Cortex of kidney (tissue), 1 donor: ENCODE data around the gene PSENEN.

Source experiments
- DNase-seq: peaks from one replicate; lab custom pipeline; 2025; lab: John Stamatoyannopoulos, UW

The PSENEN gene

DNA sequence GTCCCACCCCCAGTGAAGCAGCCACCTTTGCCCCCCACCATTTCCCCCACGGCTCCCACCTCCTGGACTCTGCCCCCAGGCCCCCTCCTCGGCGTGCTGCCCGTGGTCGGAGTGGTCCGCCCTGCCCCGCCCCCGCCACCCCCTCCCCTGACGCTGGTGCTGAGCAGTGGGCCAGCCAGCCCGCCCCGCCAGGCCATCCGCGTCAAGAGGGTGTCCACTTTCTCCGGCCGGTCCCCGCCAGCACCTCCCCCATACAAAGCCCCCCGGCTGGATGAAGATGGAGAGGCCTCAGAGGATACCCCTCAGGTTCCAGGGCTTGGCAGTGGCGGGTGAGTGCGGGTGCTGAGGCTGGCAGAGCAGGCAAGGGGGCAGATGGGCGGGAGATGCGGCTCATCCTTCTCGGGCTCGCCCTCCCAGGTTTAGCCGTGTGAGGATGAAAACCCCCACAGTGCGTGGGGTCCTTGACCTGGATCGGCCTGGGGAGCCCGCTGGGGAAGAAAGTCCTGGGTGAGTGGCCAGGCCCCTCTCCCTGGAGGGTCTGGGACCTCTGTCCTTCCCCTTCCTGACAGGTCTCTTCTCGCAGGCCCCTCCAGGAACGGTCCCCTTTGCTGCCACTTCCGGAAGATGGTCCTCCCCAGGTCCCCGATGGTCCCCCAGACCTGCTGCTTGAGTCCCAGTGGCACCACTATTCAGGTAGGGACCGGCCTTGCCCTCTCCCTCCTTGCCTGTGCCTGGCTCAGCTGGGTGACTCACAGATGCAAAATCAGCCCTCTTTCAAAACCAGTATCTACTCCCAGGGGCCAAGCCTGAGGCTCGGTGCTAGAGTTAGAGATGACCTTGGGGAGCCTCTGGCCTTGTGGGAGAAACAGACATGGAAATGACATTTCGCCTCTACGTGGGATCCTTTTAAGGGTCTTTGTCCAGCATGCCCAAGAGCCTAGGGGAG, 12.0 kb upstream of the PSENEN start:
- DNase-seq = no peak

DNA sequence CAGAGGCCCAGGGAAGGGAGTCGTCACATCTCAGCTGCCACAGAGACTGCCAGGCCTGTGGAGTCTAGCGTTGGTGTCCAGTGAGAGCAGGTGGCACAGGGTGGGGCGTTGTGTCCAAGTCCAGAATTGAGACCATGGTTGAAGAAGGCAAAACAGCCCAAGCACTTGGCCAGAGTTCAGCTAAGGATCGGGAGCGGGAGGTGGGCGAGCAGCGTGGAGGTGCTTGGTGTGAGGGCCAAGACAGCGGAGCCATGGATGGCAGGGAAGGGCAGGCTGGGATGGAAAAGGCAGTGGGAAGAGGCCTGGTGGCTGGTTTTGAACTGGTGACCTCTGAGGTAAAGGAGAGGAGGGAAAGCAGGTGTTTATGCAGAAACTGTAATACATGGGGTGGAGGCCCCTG, 11.2 kb upstream of the PSENEN start:
- no peak for DNase-seq

DNA sequence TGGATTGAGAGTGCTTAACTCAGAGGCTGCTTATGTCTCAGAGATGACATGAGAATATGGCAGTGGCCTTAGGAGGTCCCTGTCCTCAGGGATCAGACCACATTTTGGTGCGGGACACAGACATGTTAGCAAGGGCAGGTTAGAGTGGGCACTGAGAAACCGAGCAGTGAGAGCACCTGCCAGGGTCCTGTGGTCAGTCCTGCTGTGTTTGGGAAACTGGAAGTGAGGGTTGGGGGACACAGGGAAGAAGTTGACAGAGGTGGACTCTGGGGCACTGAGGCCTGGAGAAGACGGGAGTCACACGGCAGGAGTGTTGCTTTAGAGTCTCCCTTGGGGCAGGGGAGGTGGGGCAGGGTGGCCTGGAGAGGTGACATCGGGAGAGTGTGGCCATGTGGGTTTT, 10.6 kb upstream of the PSENEN start:
- DNase-seq = no peak

DNA sequence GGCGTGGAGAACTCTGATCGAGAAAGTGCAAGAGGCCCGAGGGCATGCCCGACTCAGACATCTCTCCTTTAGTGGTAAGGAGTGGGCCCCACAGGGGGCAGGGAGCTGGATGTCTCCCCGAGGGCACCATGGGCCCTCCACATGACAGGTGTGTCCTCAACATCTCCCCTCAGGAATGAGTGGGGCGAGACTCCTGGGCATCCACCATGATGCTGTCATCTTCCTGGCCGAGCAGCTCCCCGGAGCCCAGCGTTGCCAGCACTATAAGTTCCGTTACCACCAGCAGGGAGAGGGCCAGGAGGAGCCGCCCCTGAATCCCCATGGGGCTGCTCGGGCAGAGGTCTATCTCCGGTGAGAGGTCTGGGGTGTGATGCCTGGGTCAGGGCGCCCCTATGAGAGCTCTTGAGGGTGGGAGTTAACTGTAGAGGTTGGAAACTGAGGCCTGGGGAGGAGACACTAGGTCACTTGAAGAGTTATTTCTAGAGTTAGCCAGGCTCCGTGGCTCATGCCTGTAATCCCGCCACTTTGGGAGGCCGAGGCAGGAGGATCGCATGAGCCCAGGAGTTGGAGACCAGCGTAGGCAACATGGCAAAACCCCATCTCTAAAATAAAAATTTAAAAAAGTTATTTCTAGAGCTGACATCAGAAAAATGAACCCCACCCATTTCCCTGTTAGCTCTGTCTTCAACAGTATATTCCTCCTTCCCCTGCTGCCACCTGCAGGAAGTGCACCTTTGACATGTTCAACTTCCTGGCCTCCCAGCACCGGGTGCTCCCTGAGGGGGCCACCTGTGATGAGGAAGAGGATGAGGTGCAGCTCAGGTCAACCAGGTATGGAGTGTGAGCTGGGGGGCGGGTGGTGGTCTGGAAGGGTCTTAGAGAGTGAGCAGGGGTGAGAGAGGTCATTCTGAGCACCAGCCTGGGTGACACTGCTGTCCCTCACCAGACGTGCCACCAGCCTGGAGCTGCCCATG, 8.3 kb upstream of the PSENEN start:
- no peak for DNase-seq

DNA sequence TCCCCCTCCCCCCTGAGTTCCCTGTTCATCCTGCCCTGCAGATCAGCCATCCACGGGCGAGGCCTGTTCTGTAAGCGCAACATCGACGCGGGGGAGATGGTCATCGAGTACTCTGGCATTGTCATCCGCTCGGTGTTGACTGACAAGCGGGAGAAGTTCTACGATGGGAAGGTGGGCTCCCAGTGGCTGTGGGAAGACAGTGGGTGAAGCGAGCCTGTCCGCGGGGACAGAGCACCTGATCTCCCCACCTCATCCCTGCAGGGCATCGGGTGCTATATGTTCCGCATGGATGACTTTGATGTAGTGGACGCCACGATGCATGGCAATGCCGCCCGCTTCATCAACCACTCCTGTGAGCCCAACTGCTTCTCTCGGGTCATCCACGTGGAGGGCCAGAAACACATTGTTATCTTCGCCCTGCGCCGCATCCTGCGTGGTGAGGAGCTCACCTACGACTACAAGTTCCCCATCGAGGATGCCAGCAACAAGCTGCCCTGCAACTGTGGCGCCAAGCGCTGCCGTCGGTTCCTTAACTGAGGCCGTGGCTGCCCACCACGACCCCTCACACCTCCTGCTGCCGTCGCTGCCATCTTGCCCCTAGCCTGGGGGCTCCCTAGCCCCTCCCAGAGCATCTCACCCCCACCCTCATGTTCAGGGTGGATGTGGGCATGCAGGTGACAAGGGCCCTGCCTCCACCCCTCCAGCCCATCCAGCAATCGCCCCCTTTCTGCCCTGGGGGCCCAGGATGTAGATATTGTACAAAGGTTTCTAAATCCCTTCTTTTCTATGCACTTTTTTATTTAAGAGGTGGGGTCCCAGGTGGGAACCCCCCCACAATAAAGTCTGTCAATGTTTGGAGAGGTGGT, 7.2 kb upstream of the PSENEN start:
- DNase-seq = no peak

DNA sequence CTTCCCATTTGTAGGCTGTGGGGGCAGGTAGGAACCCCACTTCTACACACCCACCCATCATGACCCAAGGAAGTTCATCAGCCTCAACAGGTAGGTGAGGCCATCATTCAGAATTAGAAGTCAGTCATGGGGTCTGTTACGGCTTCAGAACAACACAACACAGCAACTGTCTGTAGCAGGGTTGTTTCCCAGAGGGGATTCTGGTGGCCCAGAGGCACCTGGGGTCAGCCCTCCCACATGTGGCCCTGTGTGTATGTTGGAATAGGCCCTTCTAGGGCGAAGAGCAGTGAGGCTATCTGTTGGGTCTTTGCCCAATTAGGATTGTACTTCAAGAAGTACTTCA, 6.6 kb upstream of the PSENEN start:
- no peak for DNase-seq

DNA sequence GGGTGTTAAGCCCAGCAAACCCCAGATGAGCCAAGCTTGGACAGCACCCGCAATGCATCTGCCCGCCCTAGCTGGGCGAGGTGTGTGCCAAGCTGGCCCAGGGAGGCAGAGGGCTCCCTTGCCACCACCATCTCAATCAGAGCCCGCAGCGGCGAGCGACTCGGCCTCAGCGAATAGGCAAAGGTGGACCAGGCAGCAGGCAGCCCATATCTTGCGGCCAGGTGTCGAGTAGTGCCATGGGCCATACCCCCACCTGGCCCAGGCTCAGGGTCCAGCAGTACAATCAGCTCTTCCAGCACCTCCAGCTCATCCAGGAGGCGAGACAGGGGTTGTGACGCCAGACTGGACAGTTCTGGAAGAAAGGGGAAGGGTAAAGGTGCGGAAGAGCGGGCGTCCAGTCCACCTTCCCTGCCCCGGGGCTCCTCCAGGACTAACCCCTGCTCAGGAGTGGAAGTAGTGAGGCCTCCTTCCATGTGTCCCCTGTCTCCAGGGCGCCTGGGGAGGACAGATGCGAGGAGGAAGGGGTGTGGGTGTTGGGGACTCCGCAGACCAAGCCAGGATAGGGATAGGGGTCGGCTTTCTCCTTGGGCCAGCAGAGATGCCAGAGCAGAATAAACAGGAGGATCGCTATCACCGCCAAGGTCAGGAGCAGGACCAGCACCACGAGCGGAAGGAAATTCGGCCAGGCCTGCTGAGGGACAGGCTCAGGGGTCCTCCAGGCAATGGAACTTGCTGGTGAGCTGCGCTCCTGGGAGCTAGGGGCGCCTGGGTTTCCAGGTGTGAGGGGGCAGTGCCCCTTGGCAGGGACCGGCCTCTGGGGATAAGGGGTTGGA, 6.0 kb upstream of the PSENEN start:
- DNase-seq = no peak

DNA sequence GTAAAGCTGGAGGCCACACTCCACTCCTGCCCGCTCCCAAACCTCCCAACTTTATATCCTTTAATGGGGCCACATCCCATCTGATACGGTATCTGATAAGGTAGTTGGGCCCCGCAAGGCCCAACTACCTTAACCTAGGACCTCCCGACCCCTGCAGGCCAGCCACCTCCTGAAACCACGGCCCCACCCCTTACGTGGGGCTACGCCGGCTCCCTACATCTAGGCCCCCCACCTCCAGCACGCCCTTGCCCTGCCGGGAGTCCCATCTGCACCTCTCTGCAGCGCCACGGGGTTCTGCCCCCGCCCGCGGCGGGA, 5.4 kb upstream of the PSENEN start:
- DNase-seq = no peak

DNA sequence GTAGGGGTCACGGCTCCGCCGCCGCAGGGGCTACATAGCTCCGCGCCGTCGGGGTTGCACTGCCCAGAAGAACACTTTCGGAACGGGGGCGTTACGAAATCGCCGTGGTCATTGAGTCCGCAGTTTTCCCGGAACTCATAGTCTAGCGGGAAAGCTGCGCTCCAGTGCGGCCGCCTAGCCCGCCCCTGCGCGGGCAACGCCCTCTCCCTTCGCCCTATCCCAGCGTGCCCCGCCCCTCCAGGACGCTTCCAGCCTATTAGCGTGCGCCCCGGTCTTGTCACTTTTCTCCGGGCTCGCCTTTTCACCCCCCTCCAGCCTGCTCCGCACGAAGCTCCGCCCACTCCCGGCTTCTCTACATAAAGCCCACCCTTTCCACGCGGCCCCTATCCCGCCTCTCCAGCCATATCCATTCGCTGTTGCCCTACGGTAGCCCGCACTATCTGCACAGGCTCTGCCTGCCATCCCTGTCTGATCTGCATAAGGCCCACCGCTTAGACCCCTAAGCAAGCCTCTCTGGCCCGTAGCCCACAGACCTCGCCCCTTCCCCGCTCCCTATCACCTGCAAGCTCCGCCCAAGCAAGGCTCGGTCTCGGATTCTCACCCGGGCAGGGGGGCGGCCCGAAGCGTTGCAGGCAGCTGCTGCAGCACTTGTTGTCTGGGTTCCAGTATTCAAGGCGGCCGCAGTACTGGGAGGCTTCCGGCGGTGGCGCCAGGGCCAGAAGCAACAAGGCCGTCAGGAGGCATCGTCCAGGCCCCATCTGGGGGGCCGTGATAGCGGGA, 4.8 kb upstream of the PSENEN start:
- no peak for DNase-seq

DNA sequence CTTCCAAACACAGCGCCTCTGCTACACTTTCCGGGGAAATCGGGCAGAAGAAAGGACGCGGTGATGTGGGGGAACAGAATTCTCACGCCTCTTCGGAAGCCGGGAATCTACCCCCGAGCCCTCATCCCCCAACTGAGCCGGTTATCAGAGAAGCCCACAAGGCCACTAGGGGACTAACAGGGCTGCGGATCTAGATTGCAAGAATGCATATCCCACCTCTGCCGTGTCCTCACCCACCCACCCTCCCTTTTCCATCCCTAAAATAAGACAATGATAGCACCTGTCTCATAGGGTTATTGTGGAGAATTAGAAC, 4.3 kb upstream of the PSENEN start:
- DNase-seq = no peak

DNA sequence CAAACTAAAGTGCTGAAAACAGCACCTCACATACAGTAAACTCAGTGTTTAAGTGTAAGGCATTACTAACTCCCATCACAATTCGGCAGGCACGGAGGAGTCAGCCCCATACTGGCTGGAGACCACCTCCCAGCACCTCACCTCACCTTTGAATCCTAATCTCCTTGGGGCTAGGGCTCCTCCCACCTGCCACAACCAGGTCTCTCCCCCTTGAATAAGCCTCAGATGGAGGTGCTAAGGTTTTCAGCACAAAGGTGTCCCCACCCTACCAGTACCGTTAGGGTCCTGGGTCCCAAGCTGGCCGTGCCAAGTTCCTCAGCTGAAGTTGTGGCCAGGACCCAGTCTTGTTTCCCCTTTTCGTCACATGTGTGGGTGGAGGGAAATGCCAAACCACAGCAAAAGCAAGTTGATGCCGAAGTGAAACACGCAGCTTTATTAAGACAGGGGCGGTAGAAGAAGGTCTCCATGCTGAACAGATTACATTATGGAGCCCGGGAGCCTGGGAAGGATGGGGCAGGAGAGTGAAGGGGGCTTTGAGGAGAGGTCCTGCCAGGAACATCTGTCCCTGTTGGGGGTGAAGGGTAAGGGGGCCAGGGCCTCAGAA, 3.2 kb upstream of the PSENEN start, which contains the start of gene IGFLR1:
Gene IGFLR1, minus strand, starts transcription at position 332 of the 604 bp plus-strand sequence. CDS start 1,272 bp downstream, outside the sequence.
- no peak for DNase-seq

DNA sequence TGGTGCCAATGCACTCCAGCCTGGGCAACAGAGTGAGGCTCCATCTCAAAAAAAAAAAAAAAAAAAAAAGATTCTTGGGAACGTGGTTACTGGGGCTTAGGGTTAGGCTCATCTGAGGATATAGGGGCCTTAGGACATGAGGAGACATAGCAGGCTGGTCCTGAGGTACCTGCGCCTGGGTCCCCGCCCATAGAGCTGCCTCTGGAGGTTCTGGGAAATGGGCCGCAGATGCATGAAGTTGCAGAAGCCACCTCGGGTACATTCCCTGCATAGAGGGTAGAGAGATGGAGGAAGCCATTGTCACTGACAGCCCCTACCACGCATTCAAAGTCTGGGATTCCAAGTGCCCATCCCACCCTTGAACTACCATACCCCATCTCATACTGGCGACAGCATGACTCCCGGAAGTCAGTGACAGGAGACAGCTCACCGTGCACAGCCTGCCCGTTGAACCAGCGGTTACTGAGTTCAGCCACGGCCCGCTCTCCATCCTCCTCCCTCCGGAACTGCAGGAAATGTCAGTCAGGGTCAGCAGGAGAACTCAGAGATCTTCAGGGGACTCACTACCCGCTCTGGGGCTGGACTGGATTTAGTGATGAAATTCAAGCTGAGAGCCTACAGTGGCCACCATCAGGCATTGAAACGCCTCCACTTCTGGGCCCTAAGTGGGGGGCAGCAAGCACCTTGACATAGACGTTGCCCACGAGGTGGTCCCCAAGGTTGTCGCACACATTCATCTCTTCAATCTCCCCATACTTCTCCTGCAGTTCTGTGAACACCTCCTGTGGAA, 1.6 kb upstream of the PSENEN start:
- DNase-seq = no peak

DNA sequence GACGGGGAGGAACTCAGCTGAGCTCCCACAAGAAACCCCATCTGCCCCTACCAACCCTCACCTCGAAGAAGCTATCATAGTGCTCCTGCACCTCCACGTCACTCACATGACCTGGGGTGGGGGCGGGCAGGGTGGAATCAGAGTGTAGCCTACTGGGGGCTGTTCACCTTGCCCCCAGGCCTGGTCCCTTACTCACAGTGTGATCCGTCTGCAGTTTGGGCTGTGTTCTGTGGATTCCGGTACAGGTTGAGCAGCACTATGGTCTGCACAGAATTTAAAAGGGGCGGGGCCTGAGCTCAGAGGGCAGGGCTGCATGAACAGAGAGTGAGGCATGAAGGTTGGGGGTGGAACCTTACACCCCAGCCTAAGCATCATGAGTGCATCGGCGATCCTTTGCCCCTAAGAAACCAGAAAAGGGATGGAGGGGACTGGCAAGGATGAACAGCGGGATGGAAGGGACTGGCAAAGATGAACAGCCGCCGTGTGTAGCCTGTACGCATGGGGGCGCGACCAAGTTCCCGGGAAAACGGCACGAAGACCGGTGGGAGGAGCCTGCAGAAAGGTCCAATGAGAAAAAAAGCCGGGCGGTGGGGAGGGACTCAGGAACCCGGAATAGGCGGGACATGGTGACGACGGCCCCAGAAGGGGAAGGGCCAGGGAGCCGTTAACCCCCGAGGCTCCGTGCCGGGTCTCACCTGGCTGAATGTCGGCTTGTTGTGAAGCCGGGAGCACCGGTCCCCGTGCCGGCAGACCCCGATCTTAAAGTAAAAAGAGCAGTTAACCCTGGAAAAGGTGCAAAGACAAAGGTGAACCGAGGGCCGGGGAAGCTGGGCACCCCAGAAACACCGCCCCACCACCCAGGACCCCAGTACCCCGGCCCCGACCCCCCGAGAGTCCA, 772 bp upstream of the PSENEN start:
- DNase-seq = no peak

DNA sequence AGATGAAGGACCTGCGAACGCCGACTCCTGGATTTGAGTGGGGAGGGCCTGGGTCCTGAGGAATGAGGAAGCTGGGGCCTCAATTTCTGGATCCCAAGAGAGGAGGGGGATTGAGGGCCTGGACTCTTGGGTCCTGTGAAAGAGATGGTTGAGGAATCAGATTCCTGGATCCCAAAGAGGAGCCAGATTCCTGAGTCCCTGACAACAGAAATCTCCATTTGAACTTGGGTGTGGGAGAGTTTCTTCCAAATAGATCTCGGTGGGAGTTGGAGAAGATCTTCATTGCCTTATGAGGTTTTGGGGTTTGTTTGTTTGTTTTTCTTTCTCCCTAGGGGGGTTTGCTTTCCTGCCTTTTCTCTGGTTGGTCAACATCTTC, 624 bp downstream of the PSENEN start:
- no peak for DNase-seq

DNA sequence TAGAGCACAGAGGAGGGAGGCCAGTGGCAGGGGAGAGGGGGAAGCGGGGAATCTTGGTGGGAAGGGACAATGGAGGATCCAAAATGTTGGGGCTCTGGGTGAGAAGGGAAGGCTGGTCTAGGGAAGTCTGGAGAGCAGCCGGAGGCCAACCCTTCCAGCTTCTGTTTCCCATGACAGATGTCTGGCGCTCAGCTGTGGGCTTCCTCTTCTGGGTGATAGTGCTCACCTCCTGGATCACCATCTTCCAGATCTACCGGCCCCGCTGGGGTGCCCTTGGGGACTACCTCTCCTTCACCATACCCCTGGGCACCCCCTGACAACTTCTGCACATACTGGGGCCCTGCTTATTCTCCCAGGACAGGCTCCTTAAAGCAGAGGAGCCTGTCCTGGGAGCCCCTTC, 1.1 kb downstream of the PSENEN start:
- no peak for DNase-seq

DNA sequence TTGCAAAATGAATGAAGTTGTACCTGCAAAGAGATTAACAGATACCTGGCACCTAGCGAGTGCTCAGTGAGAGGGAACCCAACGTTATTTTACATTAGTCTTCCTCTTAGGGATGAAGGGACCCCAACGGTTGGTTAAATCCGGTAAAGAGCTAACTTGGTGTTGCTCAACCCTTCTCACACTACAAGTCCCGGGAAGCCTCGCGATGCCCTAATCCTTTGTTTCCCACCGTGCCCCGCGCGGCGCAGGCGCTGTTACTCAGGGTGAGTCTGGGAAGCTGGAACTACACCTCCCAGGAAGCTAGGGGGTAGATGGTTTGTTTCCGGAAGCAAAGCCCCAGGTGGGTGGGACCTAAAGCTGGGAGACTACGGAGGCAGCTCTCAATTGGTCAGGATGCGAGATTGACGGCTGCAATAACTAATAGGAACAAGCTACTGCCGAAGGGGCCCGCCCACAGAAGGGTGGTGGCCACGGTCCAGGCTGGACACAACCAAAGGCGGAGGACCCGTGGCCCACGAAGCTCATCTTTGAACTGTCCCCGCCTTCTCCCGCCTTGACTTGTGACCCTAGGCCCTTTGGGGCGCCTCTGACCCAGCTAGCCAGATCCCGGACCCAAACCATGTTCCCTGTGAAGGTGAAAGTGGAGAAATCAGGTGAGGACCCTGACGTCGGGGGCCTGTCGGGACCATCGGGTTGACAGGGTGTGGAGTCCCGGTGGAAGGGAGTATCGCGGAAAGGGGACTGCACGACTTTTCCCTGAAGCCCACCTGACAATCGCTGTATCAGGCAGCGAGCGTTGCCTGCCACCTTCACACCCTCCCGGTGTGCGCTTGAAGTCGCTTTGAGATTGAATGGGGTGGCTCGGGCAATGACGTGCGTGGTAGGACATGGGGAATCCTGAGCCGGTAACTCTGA, 2.9 kb downstream of the PSENEN start, which contains the start of gene LIN37:
Gene LIN37, plus strand, starts transcription at position 471 of the 915 bp plus-strand sequence. Its CDS starts 149 bp downstream, at position 620.
- DNase-seq = no peak

DNA sequence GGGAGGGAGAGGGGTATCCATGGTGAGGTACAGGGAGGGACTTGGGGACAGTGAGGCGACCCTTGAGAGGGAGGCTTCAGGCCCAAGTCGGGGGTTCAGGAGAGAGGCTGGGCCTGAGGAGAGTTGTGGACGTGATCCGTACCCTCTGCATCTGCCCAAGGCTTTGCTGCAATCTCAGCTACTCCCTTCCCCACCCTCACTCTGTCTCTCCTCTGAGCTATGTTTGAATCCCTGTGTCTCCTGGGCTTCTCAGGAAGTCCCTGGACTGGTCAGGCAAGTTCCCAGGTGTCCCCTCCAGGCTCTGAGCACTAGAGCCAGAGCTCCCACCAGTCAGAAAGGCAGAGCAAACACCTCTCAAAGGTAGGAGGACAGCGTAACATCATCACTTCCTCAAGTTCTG, 4.7 kb downstream of the PSENEN start:
- no peak for DNase-seq
